ENCODE measurements around the gene MAGI2. TPM values are rescaled to one million over a fixed set of nuclear protein-coding genes. Genes with fewer than 3 reads are reported as not detected.
"Not testable (repeated sequence)": the region's sequence is repeated elsewhere in the genome, so short reads cannot be mapped to it uniquely, and the experiment has no call there.

The MAGI2 gene
- total RNA-seq, 1 experiment from 2014 or later: 0.56 TPM

GRCh38 chr7:79096361-79096805 is 357.1 kb downstream of the MAGI2 start:
- no peaks in the 10 kb centered on the region for H3K27me3 ChIP-seq
- H3K36me3 ChIP-seq: no peaks in the 10 kb centered on the region
- peak; percentile 10 for DNase-seq
- no peak overlapping the region for H3K4me3 ChIP-seq
- no peaks in the 10 kb centered on the region for H3K9me3 ChIP-seq

GRCh38 chr7:79093421-79093820 is 360.0 kb downstream of the MAGI2 start:
- Histone ChIP-seq H3K36me3 (no peaks in the 10 kb centered on the region), H3K27me3 (no peaks in the 10 kb centered on the region), H3K9me3 (no peaks in the 10 kb centered on the region), H3K4me3 (no peak overlapping the region)
- no peak for DNase-seq

GRCh38 chr7:79091661-79092060 is 361.8 kb downstream of the MAGI2 start:
- no peak for DNase-seq
- no peaks in the 10 kb centered on the region for H3K27me3 ChIP-seq
- no peaks in the 10 kb centered on the region for H3K36me3 ChIP-seq
- no peak overlapping the region for H3K4me3 ChIP-seq
- H3K9me3 ChIP-seq: no peaks in the 10 kb centered on the region

DNA sequence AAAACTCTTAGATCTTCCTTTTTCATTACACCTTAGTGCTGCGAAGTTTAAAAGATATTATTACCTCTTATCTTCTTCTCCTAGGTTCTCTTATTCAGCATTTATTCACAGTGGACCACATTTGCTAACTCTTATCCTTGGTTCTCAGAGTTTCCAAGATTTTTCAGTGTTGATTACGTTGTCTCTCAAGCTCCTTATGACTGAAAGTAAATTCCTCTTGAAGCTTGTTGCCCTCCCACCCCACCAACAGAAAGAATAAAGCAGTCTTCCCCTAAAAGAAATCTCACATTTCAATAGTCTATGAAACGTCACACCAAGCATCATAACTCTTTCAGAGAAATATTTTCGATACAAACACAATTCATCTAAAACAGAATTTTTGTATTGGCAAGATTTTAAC is 362.5 kb downstream of the MAGI2 start:
- no peaks in the 10 kb centered on the region for H3K27me3 ChIP-seq
- no peaks in the 10 kb centered on the region for H3K36me3 ChIP-seq
- H3K9me3 ChIP-seq: no peaks in the 10 kb centered on the region
- DNase-seq: no peak
- H3K4me3 ChIP-seq: no peak overlapping the region

- Histone ChIP-seq H3K27me3 (no peaks in the 10 kb centered on the region), H3K4me3 (no peak overlapping the region), H3K36me3 (no peaks in the 10 kb centered on the region), H3K9me3 (no peaks in the 10 kb centered on the region)
- no peak for DNase-seq
Observed at GRCh38 chr7:79090543-79090942, 362.9 kb downstream of the MAGI2 start.

DNA sequence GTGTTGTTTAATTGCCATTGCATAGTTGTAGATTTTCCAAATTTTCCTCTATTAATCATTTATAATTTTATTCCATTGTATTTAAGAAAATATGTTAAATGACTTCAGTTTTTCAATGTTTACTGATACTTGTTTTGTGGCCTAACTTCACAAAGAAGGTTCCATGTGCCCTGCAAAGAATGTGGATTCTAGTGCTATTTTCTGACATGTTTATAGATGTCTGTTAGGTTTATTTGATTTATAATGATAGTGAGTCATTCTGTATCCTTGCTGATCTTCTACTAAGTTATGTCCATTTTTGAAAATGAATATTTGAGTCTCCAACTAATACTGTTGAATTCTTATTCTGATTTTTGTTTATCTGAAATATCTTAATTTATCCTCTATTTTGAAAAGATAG is 369.0 kb downstream of the MAGI2 start:
- Histone ChIP-seq H3K9me3 (no peaks in the 10 kb centered on the region), H3K27me3 (no peaks in the 10 kb centered on the region), H3K36me3 (no peaks in the 10 kb centered on the region), H3K4me3 (no peak overlapping the region)
- no peak for DNase-seq

DNA sequence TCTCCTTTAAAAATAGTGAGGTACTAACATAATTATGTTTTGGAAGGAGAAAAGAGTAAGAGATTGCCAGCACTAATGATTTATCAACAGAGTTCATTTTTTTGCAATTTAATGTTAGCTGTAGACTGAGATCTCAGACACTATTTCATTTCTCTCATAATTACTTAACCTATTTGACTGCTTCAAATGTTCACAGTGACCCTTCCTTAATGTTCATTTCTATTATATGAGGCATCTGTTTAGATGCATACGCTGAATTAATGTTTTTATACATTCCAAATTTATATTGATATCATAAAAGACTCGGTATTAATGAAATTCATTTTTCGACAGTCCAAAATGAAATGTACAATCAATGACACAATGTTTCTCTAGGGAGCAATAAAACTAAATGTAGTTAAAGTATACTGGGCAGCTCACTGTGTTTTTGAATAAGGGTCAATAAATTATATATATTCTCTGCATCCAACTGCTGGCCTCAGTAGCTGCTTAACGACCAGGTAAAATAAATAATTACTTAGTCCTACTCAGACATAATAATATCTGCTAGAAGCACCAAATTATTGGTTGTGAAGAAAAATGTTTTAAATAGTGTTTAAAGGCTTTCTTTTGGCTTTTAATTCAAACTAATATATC is 373.4 kb downstream of the MAGI2 start:
- no peak for DNase-seq
- Histone ChIP-seq H3K4me3 (no peak overlapping the region), H3K36me3 (no peaks in the 10 kb centered on the region), H3K9me3 (no peaks in the 10 kb centered on the region), H3K27me3 (no peaks in the 10 kb centered on the region)

DNA sequence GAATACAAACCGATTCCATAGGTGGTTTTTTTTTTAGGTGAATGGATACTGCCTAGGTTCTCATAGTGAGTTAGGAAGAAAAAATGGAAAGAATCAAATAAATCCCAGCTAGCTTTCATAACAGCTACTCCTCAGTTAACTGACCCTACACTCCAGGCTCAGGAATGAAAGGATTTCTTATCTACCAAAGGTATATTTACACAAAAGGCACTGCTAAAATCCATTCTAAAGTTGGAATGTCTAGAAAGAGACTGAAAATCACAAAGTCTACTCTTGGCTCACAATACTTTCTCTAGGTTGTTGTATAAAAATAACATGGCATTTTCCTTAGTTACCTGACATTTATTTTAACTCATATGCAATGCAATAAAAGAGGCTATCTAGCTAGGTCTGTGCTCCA is 375.2 kb downstream of the MAGI2 start:
- no peaks in the 10 kb centered on the region for H3K36me3 ChIP-seq
- no peaks in the 10 kb centered on the region for H3K9me3 ChIP-seq
- DNase-seq: no peak
- no peaks in the 10 kb centered on the region for H3K27me3 ChIP-seq
- no peak overlapping the region for H3K4me3 ChIP-seq

GRCh38 chr7:79071187-79071586 is 382.3 kb downstream of the MAGI2 start:
- not testable (repeated sequence) for DNase-seq

DNA sequence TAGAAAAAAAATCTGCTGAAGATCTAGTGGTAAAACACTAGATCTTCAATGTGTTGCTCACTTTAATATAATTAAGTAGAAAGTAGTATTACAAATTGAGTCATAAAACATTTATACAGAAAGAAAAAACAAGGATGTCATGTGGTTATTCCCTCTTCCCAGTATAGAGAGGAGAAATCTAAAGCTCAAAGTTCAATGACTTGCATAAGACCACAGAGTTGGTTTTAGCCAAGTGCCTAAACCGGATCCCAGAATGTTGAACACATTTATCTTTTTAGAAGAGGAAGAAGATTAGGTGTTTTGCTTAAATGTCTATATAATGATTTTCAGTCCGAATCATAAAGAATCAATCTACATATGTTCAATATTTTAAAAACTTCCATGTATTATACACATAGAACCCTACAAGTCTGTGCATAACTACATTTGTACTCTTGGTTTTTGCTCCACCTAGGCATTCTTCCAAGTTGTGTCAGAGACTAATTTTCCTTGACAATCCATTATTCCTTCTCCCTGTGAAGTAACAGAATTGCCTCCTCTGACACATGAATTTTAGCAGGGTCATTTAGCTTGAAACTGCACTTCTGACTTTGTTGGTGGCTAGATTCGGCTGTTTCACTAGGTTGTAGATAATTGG is 389.2 kb downstream of the MAGI2 start:
- H3K9me3 ChIP-seq: no peaks in the 10 kb centered on the region
- H3K4me3 ChIP-seq: no peak overlapping the region
- H3K36me3 ChIP-seq: no peaks in the 10 kb centered on the region
- no peaks in the 10 kb centered on the region for H3K27me3 ChIP-seq
- no peak for DNase-seq

More at GRCh38 chr7:79071187-79071586, 382.3 kb downstream of the MAGI2 start:
- H3K27me3 ChIP-seq, H3K36me3 ChIP-seq, H3K4me3 ChIP-seq, H3K9me3 ChIP-seq: not testable (repeated sequence)

GRCh38 chr7:79063019-79063698 is 390.3 kb downstream of the MAGI2 start:
- Histone ChIP-seq H3K36me3 (no peaks in the 10 kb centered on the region), H3K27me3 (no peaks in the 10 kb centered on the region), H3K9me3 (no peaks in the 10 kb centered on the region), H3K4me3 (no peak overlapping the region)
- DNase-seq: no peak

GRCh38 chr7:79060498-79060897 is 393.0 kb downstream of the MAGI2 start:
- Histone ChIP-seq H3K36me3 (no peaks in the 10 kb centered on the region), H3K9me3 (no peaks in the 10 kb centered on the region), H3K4me3 (no peak overlapping the region), H3K27me3 (no peaks in the 10 kb centered on the region)
- DNase-seq: no peak

- DNase-seq: no peak
- H3K36me3 ChIP-seq: no peaks in the 10 kb centered on the region
- H3K4me3 ChIP-seq: no peak overlapping the region
- no peaks in the 10 kb centered on the region for H3K9me3 ChIP-seq
- no peaks in the 10 kb centered on the region for H3K27me3 ChIP-seq
Observed at GRCh38 chr7:79055722-79056415, 397.6 kb downstream of the MAGI2 start.

GRCh38 chr7:79051915-79052314 is 401.6 kb downstream of the MAGI2 start:
- H3K4me3 ChIP-seq: no peak overlapping the region
- no peaks in the 10 kb centered on the region for H3K27me3 ChIP-seq
- no peaks in the 10 kb centered on the region for H3K36me3 ChIP-seq
- H3K9me3 ChIP-seq: no peaks in the 10 kb centered on the region
- DNase-seq: no peak

DNA sequence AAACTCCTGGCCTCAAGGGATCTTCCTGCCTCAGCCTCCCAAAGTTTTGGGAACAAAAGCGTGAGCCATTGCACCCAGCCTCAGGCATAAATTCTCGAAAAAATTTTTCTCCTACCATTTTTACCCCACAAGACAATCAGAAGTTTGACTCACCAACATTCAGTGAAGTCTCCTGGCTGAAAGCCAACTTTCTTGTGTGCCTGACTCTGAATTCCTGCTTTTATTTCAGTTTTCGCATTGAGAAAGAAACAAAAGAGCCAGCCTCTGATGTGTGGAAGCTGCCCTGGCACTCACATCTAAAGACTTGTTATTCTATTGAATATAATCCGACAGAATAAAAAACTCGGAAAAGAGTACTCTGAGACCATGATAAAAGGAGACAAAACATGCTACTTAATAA is 402.9 kb downstream of the MAGI2 start:
- H3K4me3 ChIP-seq: no peak overlapping the region
- H3K36me3 ChIP-seq: no peaks in the 10 kb centered on the region
- H3K27me3 ChIP-seq: no peaks in the 10 kb centered on the region
- no peaks in the 10 kb centered on the region for H3K9me3 ChIP-seq
- no peak for DNase-seq

DNA sequence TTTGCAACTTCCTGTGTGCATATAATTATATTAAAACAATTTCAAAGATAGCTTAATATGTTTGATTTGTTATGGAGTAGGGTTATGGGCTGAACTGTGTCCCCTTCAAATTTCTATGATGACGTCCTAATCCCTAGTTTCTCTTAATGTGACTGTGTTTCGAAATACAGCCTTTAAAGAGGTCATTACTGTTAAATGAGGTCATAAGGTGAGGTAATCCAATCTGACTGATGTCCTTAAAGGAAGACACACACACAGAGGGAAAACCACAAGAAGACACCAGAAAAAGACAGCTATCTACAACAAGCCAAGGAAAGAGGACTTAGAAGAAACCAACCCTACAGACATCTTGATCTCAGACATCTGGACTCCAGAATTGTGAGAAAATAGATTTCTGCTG is 407.4 kb downstream of the MAGI2 start:
- no peak for DNase-seq
- Histone ChIP-seq H3K36me3 (no peaks in the 10 kb centered on the region), H3K4me3 (no peak overlapping the region), H3K9me3 (no peaks in the 10 kb centered on the region), H3K27me3 (no peaks in the 10 kb centered on the region)

- DNase-seq: no peak
- no peaks in the 10 kb centered on the region for H3K9me3 ChIP-seq
- no peaks in the 10 kb centered on the region for H3K36me3 ChIP-seq
- H3K4me3 ChIP-seq: no peak overlapping the region
- H3K27me3 ChIP-seq: no peaks in the 10 kb centered on the region
Observed at GRCh38 chr7:79037001-79037400, 416.5 kb downstream of the MAGI2 start.
